GM12878 (cell line): Measurements from ENCODE around the gene XRCC2. TPM values are rescaled to one million over a fixed set of nuclear protein-coding genes. Genes with fewer than 3 reads are reported as not detected.

ENCODE experiments used
- ATAC-seq: fragments of 200-7000 bp; cut with Tn5 transposase; 3 replicates; pipeline ENCODE4 v1.9.1; 2020; ENCODE audit warnings: mild to moderate bottlenecking, moderate library complexity
- BruUV-seq: library from RNA; stranded (reverse); fragments of 400-500 nt; replicated peaks from 2 replicates; lab custom pipeline; 2021; lab: Mats Ljungman, UMichigan
- CTCF ChIA-PET: fragments of 300-600 bp; sonication (Branson Sonifier 250); formaldehyde crosslinking; extraction: SDS; loops from one replicate; lab custom pipeline; 2021; ENCODE audit warnings: inconsistent platforms; lab: Yijun Ruan, JAX
- POLR2A ChIA-PET: fragments of 350-600 bp; formaldehyde crosslinking; extraction: SDS; loops from one replicate; lab custom pipeline; 2021; ENCODE audit warnings: inconsistent platforms; lab: Charles Lee
- RAD21 ChIA-PET: fragments of 300-600 bp; sonication (Branson Sonifier 250); formaldehyde crosslinking; loops from one replicate; lab custom pipeline; 2023; ENCODE audit warnings: antibody characterized with exemption; ENCODE audit not compliant: unreplicated experiment; lab: Charles Lee
- SMC1A ChIA-PET: fragments of 300-600 bp; sonication (Branson Sonifier 250); formaldehyde crosslinking; loops from one replicate; lab custom pipeline; 2023; ENCODE audit not compliant: unreplicated experiment, uncharacterized antibody; lab: Charles Lee
- DNase-seq: peaks from one replicate; pipeline ENCODE4 v3.0.0-alpha.2; 2011; ENCODE audit warnings: low read depth, low spot score
- FAIRE-seq: peaks from 3 replicates; lab custom pipeline; 2011; peaks lifted over from hg19 to GRCh38; lab: Jason Lieb, UNC
- H2AFZ ChIP-seq: 2 replicates; pipeline ENCODE4 v1.6.0; 2011; ENCODE audit warnings: low read depth, low read length, control low read depth; ENCODE audit not compliant: control insufficient read depth
- H3K27ac ChIP-seq: 2 replicates; pipeline ENCODE4 v1.5.1; 2011; ENCODE audit warnings: control low read depth; ENCODE audit not compliant: control insufficient read depth, insufficient read depth
- H3K27me3 ChIP-seq, 2 experiments: replicated peaks in 1 of 2; 2 replicates each; pipeline versions ENCODE4 v1.6.0 to v1.6.1; 2011; ENCODE audit warnings: low read length in 1 of 2; ENCODE audit not compliant: control insufficient read depth in 2 of 2, insufficient read depth in 2 of 2
- H3K36me3 ChIP-seq, 2 experiments: 2 replicates each; pipeline ENCODE4 v1.5.1; 2011; ENCODE audit warnings: low read length in 1 of 2; ENCODE audit not compliant: control insufficient read depth in 2 of 2, insufficient read depth in 2 of 2
- H3K4me1 ChIP-seq: 2 replicates; pipeline ENCODE4 v1.6.1; 2011; ENCODE audit warnings: mild to moderate bottlenecking, low read length, moderate library complexity, mixed read lengths; ENCODE audit not compliant: control insufficient read depth, insufficient read depth
- H3K4me2 ChIP-seq: 2 replicates; pipeline ENCODE4 v1.6.0; 2011; ENCODE audit warnings: control low read depth; ENCODE audit not compliant: control insufficient read depth, insufficient read depth
- H3K4me3 ChIP-seq: fragments of 200-600 bp; sonication (generic); 2 replicates; pipeline ENCODE4 v1.5.1; 2016
- H3K79me2 ChIP-seq: 2 replicates; pipeline ENCODE4 v1.6.0; 2011; ENCODE audit warnings: low read length; ENCODE audit not compliant: control insufficient read depth, insufficient read depth
- H3K9ac ChIP-seq: 2 replicates; pipeline ENCODE4 v1.8.0; 2011; ENCODE audit warnings: low read length, control low read depth, mixed read lengths; ENCODE audit not compliant: control insufficient read depth, insufficient read depth
- H3K9me3 ChIP-seq: replicated peaks from 3 replicates; pipeline ENCODE4 v1.5.1; 2011; ENCODE audit warnings: mild to moderate bottlenecking, low read length; ENCODE audit not compliant: control insufficient read depth, insufficient read depth
- H4K20me1 ChIP-seq: 2 replicates; pipeline ENCODE4 v1.6.0; 2011; ENCODE audit not compliant: control insufficient read depth, insufficient read depth
- BMI1 ChIP-seq: fragments of 450-650 bp; IDR thresholded peaks from 2 replicates; pipeline ENCODE4 v1.6.1; 2016; ENCODE audit warnings: mild to moderate bottlenecking, moderate library complexity, borderline replicate concordance
- CHD2 ChIP-seq: IDR thresholded peaks from 2 replicates; pipeline ENCODE4 v1.6.1; 2011; ENCODE audit warnings: low read depth, low read length, improper control_type of control experiment, borderline replicate concordance
- CTCF ChIP-seq, 3 experiments: IDR thresholded peaks in 2 of 3; conservative IDR thresholded peaks in 1 of 3; 2 replicates each; pipeline ENCODE4 v1.5.1; 2011; ENCODE audit warnings: low read depth in 3 of 3, low read length in 3 of 3, mild to moderate bottlenecking in 3 of 3, control low read depth in 2 of 3, moderate library complexity in 2 of 3, inconsistent platforms in 1 of 3, mixed read lengths in 1 of 3; ENCODE audit not compliant: control insufficient read depth in 2 of 3, insufficient read depth in 1 of 3; ENCODE audit errors: extremely low read depth in 1 of 3
- DPF2 ChIP-seq: fragments of 450-650 bp; IDR thresholded peaks from 2 replicates; pipeline ENCODE4 v1.6.1; 2017; ENCODE audit warnings: mild to moderate bottlenecking
- HCFC1 ChIP-seq: fragments of 150-350 bp; IDR thresholded peaks from 2 replicates; pipeline ENCODE4 v1.6.1; 2014; ENCODE audit warnings: low read length
- KAT2A ChIP-seq: conservative IDR thresholded peaks from 2 replicates; pipeline ENCODE4 v1.6.1; 2011; ENCODE audit warnings: low read depth, low read length; ENCODE audit not compliant: control insufficient read depth
- KLF5 ChIP-seq: fragments of 450-650 bp; IDR thresholded peaks from 2 replicates; pipeline ENCODE4 v1.6.1; 2014; ENCODE audit warnings: mild to moderate bottlenecking; ENCODE audit not compliant: partially characterized antibody
- MEF2A ChIP-seq: IDR thresholded peaks from 2 replicates; pipeline ENCODE4 v1.6.1; 2011; ENCODE audit warnings: low read depth, mild to moderate bottlenecking, low read length, moderate library complexity; ENCODE audit not compliant: insufficient read depth
- MLLT1 ChIP-seq: fragments of 450-650 bp; IDR thresholded peaks from 2 replicates; pipeline ENCODE4 v1.6.1; 2016; ENCODE audit warnings: mild to moderate bottlenecking
- PML ChIP-seq: IDR thresholded peaks from 2 replicates; pipeline ENCODE4 v1.6.1; 2012; ENCODE audit warnings: low read length, inconsistent platforms
- RCOR1 ChIP-seq: conservative IDR thresholded peaks from 2 replicates; pipeline ENCODE4 v1.6.1; 2012; ENCODE audit warnings: low read depth, low read length, improper control_type of control experiment
- SREBF2 ChIP-seq: IDR thresholded peaks from 2 replicates; pipeline ENCODE4 v1.6.1; 2012; ENCODE audit warnings: mild to moderate bottlenecking, low read length
- STAT3 ChIP-seq: IDR thresholded peaks from 2 replicates; pipeline ENCODE4 v1.6.1; 2011; ENCODE audit warnings: low read depth, low read length, improper control_type of control experiment
- ZNF24 ChIP-seq: fragments of 450-650 bp; IDR thresholded peaks from 2 replicates; pipeline ENCODE4 v1.6.1; 2017; ENCODE audit warnings: antibody characterized with exemption, mild to moderate bottlenecking
- ZNF384 ChIP-seq: IDR thresholded peaks from 2 replicates; pipeline ENCODE4 v1.6.1; 2012; ENCODE audit warnings: low read depth, mild to moderate bottlenecking, low read length, improper control_type of control experiment, borderline replicate concordance
- ZNF687 ChIP-seq: fragments of 450-650 bp; IDR thresholded peaks from 2 replicates; pipeline ENCODE4 v1.6.1; 2017; ENCODE audit warnings: mild to moderate bottlenecking, moderate library complexity
- WGBS: methylation state at CpG from one replicate; pipeline ENCODE4 v1.1.6; 2016; ENCODE audit warnings: low lambda C conversion rate; ENCODE audit not compliant: insufficient replicate concordance, insufficient coverage; ENCODE audit errors: missing lambda C conversion rate; 5-methylcytosine and 5-hydroxymethylcytosine counted together
- in situ Hi-C: fragments of 300-500 bp; cut with MboI; formaldehyde crosslinking; loops from 9 replicates; pipeline ENCODE4 v1.14.3; 2018; ENCODE audit warnings: mixed read lengths
- intact Hi-C: fragments of 100-400 bp; cut with micrococcal nuclease; formaldehyde crosslinking; loops from one replicate; pipeline ENCODE4 v1.14.2; 2022; ENCODE audit not compliant: unreplicated experiment
- polyA plus RNA-seq, 11 experiments: library from polyadenylated mRNA; depleted of rRNA in 4 of 11; unstranded in 6 of 11; stranded (reverse) in 5 of 11; fragments of >200 nt; fragmentation: Nextera tagmentation in 4 of 11; fragmentation: Illumina TruSeq in 1 of 11; extraction: Ambion mirVana in 4 of 11; extraction: Trizol in 1 of 11; gene quantifications; 1 replicate in 1 of 11; 2 replicates in 10 of 11; pipeline versions ENCODE4 v1.2.1 to v1.2.3, GENCODE V29; 2011 to 2016; ENCODE audit warnings: inconsistent platforms in 2 of 11, missing spikeins in 2 of 11, low read depth in 1 of 11
- total RNA-seq, 4 experiments: library from RNA; depleted of rRNA in 3 of 4; stranded (reverse); fragments of >200 nt in 3 of 4; fragmentation: Illumina TruSeq in 1 of 4; extraction: Trizol in 1 of 4; gene quantifications; 2 replicates each; pipeline versions ENCODE4 v1.2.1 to v1.2.3, GENCODE V29; 2013 to 2021

The XRCC2 gene
- total and polyA plus RNA-seq, 10 of the 15 experiments (the other 5 are each of a cell fraction or from before 2014, with no cell fraction given): 4.8 to 21.4 (median 13.9) TPM

GRCh38 chr7:152600266-152600665 lies 75.7 kb downstream of the XRCC2 start:
- Histone ChIP-seq H3K79me2 (no peaks in the 10 kb centered on the region), H3K4me3 (no peak overlapping the region), H3K9me3 (no peaks in the 10 kb centered on the region), H3K4me1 (no peaks in the 10 kb centered on the region), H3K27ac (no peak overlapping the region), H2AFZ (no peak overlapping the region), H3K27me3 (no peaks in the 10 kb centered on the region), H3K9ac (no peak overlapping the region), H4K20me1 (no peaks in the 10 kb centered on the region), H3K36me3 (no peaks in the 10 kb centered on the region), H3K4me2 (no peak overlapping the region)
- ChIA-PET POLR2A (no interaction called here), SMC1A (interaction anchor here (1.3 to 3.6 kb wide), 2 partner anchors 25 to 66 kb away, joined by 3 to 19 read pairs; no protein-coding TSS in a partner anchor), CTCF (no interaction called here), RAD21 (no interaction called here)
- in situ Hi-C loops (no loop called here), intact Hi-C loops (no loop called here)
- no TSS peak for BruUV-seq
- no peak for FAIRE-seq
- 83% methylated on average over 5 of the region's 5 CpGs for WGBS
- no peak for DNase-seq
- ATAC-seq: no peak
- no peak for TF ChIP-seq ZNF24
- TF ChIP-seq PML: no peak
- TF ChIP-seq RCOR1: no peak
- no peak for TF ChIP-seq CHD2
- TF ChIP-seq ZNF687: no peak
- TF ChIP-seq HCFC1: no peak
- TF ChIP-seq CTCF (IDR thresholded peaks at IDR 0.05 in 2 of 3, conservative IDR thresholded peaks at IDR 0.05 in 1 of 3; ENCODE audit: control insufficient read depth in 2 of 3, extremely low read depth in 1 of 3, insufficient read depth in 1 of 3, low read depth in 3 of 3, low read length in 3 of 3): no peak
- TF ChIP-seq DPF2: no peak
- TF ChIP-seq KAT2A: no peak
- TF ChIP-seq MLLT1: no peak
- TF ChIP-seq KLF5: no peak
- TF ChIP-seq STAT3: no peak
- TF ChIP-seq ZNF384: no peak
- no peak for TF ChIP-seq SREBF2
- TF ChIP-seq BMI1: no peak
- no peak for TF ChIP-seq MEF2A
